Left lung (tissue), 10 donors: ENCODE measurements around the gene TBC1D14. TPM values are rescaled to one million over a fixed set of nuclear protein-coding genes. Genes with fewer than 3 reads are reported as not detected.

ENCODE experiments used
- ATAC-seq: fragments of 200-7000 bp; cut with Tn5 transposase; one replicate; pipeline ENCODE4 v1.9.1; 2020; ENCODE audit warnings: moderate library complexity
- DNase-seq, 4 donors: peaks; one replicate each; pipeline ENCODE4 v3.0.0-alpha.2; 2013 to 2020
- H3K27ac ChIP-seq, 2 donors: fragments of 200-600 bp; sonication (generic) in 1 of 2; one replicate each; pipeline versions ENCODE4 v1.5.0 to v1.8.0; 2020 to 2021
- H3K27me3 ChIP-seq, 2 donors: fragments of 200-600 bp; sonication (generic) in 1 of 2; one replicate each; pipeline versions ENCODE4 v1.5.0 to v1.8.0; 2020 to 2021
- H3K36me3 ChIP-seq, 2 donors: fragments of 200-600 bp; sonication (generic) in 1 of 2; one replicate each; pipeline versions ENCODE4 v1.5.0 to v1.8.0; 2020 to 2021
- H3K4me1 ChIP-seq, 2 donors: fragments of 200-600 bp; one replicate each; pipeline ENCODE4 v1.8.0; 2021
- H3K4me3 ChIP-seq, 2 donors: fragments of 200-600 bp; sonication (generic) in 1 of 2; one replicate each; pipeline versions ENCODE4 v1.5.0 to v1.8.0; 2020 to 2021; ENCODE audit warnings: mild to moderate bottlenecking in 1 of 2
- H3K9me3 ChIP-seq, 2 donors: fragments of 200-600 bp; sonication (generic) in 1 of 2; one replicate each; pipeline versions ENCODE4 v1.5.0 to v1.8.0; 2020 to 2021
- intact Hi-C, 2 donors: fragments of 100-400 bp; cut with DNase I; formaldehyde crosslinking; loops; one replicate each; pipeline versions ENCODE4 v1.11.2 to v1.14.2; 2022
- polyA plus RNA-seq, 6 donors: library from polyadenylated mRNA; unstranded; fragments of 120-200 nt; gene quantifications; one replicate each; pipeline ENCODE4 v1.2.1, GENCODE V29; 2013; ENCODE audit not compliant: insufficient read length in 6 of 6
- total RNA-seq, 2 donors: library from RNA; stranded (reverse); fragmentation: NEBNext Ultra II Directional; extraction: Animal tissue kit (Norgen Biotek cat#: 25700); gene quantifications; one replicate each; pipeline ENCODE4 v1.2.1, GENCODE V29; 2021
- TF ChIP-seq, protein P1 (sequence below), 2 donors: fragments of 200-600 bp; sonication (generic) in 1 of 2; IDR thresholded peaks; one replicate each; pipeline versions ENCODE4 v1.5.0 to v1.8.0; 2021; ENCODE audit warnings: antibody characterized with exemption in 2 of 2
- donor health status: DM: no; HTN: yes; CAD: no.
- donor health status: DM: no; HTN: no; CAD: no.

TBC1D14 gene
- total and polyA plus RNA-seq, 8 donors: 39.2 to 73.4 (median 45.1) TPM

GRCh38 chr4:7029212-7029611, 119.6 kb downstream of the TBC1D14 start:
- intact Hi-C loops: no loop called here

DNA sequence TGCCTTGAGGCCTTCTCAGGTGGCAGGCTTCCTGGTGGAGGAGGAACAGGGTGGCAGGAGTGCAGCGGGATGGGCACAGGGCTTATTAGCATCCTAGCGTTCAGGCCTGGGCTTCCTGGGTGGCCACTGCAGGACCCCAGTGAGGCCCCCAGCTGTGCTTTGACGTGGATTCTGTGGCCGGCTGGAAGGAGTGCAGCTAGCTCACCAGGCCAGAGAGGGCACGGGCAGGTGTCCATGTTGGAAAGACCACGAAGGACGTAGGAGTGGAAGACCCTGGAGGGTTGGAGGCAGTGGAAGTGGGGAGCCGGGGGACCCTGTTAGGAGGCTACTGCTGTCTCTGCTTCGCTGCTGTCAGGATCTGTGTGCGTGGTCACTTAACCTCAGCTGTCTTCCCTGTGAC, 120.3 kb downstream of the TBC1D14 start:
- intact Hi-C loops: no loop called here
- DNase-seq (no peak), ATAC-seq (no peak)
- H3K27me3 ChIP-seq: no peaks in the 10 kb centered on the region
- H3K9me3 ChIP-seq: no peaks in the 10 kb centered on the region
- H3K4me3 ChIP-seq: no peak overlapping the region
- peaks cover 0 to 73% of the 10 kb centered on the region in 2 donors for H3K36me3 ChIP-seq
- no peak overlapping the region for H3K27ac ChIP-seq
- H3K4me1 ChIP-seq: peaks cover 0 to 7% of the 10 kb centered on the region in 2 donors
- TF ChIP-seq, protein P1, sequence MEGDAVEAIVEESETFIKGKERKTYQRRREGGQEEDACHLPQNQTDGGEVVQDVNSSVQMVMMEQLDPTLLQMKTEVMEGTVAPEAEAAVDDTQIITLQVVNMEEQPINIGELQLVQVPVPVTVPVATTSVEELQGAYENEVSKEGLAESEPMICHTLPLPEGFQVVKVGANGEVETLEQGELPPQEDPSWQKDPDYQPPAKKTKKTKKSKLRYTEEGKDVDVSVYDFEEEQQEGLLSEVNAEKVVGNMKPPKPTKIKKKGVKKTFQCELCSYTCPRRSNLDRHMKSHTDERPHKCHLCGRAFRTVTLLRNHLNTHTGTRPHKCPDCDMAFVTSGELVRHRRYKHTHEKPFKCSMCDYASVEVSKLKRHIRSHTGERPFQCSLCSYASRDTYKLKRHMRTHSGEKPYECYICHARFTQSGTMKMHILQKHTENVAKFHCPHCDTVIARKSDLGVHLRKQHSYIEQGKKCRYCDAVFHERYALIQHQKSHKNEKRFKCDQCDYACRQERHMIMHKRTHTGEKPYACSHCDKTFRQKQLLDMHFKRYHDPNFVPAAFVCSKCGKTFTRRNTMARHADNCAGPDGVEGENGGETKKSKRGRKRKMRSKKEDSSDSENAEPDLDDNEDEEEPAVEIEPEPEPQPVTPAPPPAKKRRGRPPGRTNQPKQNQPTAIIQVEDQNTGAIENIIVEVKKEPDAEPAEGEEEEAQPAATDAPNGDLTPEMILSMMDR (IDR thresholded peaks at IDR 0.05): no peak

More at GRCh38 chr4:7029212-7029611, 119.6 kb downstream of the TBC1D14 start:
- Histone ChIP-seq H3K9me3 (no peaks in the 10 kb centered on the region), H3K36me3 (peaks cover 0 to 80% of the 10 kb centered on the region in 2 donors), H3K27me3 (no peaks in the 10 kb centered on the region), H3K4me3 (no peak overlapping the region), H3K4me1 (peaks cover 0 to 1% of the 10 kb centered on the region in 2 donors), H3K27ac (no peak overlapping the region)
- DNase-seq: no peak
- TF ChIP-seq, protein P1 (IDR thresholded peaks at IDR 0.05): no peak
- ATAC-seq: no peak

DNA sequence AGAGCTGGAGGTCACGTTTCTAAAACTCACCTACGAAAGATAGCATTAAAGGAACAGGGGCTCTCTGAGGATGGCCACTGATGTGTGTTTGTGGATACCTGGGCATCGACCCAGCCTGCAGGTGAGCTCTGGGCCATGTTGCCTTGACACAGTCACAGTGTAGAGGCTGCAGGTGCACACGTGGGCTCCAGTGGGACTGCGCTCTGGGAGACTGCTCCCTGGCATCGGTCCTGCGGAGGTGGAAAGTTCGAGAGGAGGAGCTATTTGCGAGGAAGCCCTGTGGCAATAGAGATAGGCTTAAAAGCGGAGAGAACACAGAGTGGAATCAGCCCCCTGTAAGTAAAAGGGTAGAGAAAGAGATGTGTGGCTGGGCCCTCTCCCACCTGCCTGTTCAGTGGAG, 121.2 kb downstream of the TBC1D14 start:
- Histone ChIP-seq H3K27me3 (no peaks in the 10 kb centered on the region), H3K36me3 (peaks cover 0 to 64% of the 10 kb centered on the region in 2 donors), H3K4me3 (no peak overlapping the region), H3K4me1 (peaks cover 0 to 13% of the 10 kb centered on the region in 2 donors), H3K9me3 (no peaks in the 10 kb centered on the region), H3K27ac (no peak overlapping the region)
- TF ChIP-seq, protein P1 (IDR thresholded peaks at IDR 0.05): no peak
- ATAC-seq (no peak), DNase-seq (no peak)
- intact Hi-C loops: no loop called here

DNA sequence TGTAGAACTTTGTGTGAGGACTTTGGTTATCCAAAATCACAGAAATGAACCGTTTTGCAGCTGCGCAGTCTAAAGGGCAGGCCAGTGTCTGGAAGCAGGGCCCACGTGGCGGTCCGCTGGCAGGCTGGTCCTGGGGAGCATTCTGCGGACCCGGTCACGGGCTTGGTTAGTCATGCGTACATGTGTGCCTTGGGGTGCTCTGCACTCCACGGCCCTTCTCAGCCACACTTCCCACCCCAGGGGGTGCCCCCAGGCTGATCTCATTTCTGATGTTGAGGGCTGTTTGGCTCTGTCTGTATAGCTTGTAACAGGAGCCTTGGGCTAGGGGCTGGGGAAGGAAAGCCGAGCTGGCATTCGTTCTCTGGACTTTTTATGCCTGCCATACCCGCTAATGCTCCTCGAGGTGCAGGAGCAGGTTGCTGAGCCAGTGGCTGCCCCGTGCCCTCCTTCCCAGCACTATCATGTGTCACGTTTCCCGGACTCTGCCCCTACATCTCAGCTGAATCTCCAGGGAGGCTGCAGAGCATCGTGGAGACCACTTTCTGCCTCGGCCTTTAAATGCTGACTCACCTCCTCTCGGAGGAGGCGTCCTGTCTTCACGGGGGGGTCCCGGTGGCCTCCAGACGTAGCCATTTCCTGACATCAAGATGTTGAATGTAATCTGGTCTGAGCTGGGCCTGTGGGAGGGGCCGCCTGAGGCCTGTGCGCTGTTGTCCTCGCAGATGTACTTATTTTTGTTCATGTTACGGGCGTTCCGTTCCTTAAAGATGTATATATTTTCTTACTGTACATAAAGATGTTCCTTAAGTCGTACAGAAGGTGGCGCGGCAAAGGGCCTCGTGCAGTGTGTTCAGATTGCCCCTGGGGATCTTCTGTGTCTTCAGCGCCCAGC, 122.2 kb downstream of the TBC1D14 start:
- TF ChIP-seq, protein P1 (IDR thresholded peaks at IDR 0.05): no peak
- Histone ChIP-seq H3K27me3 (no peaks in the 10 kb centered on the region), H3K27ac (no peak overlapping the region), H3K4me3 (no peak overlapping the region), H3K36me3 (peaks cover 0 to 54% of the 10 kb centered on the region in 2 donors), H3K4me1 (peaks cover 0 to 13% of the 10 kb centered on the region in 2 donors), H3K9me3 (no peaks in the 10 kb centered on the region)
- DNase-seq (no peak), ATAC-seq (no peak)
- intact Hi-C loops: no loop called here

GRCh38 chr4:7032596-7032995, 123.0 kb downstream of the TBC1D14 start:
- intact Hi-C loops: no loop called here
- Histone ChIP-seq H3K9me3 (no peaks in the 10 kb centered on the region), H3K4me1 (peaks cover 0 to 13% of the 10 kb centered on the region in 2 donors), H3K27ac (no peak overlapping the region), H3K27me3 (no peaks in the 10 kb centered on the region), H3K4me3 (no peak overlapping the region), H3K36me3 (peaks cover 0 to 51% of the 10 kb centered on the region in 2 donors)
- ATAC-seq: peak; percentile 11
- DNase-seq: no peak
- TF ChIP-seq, protein P1 (IDR thresholded peaks at IDR 0.05): no peak
